ENCODE measurements around the gene UFM1.

Gene UFM1

GRCh38 chr13:38346764-38347163 is 2.9 kb upstream of the UFM1 start:
- no peaks in the 10 kb centered on the region for H3K9me3 ChIP-seq (ENCODE audit: control extremely low read depth in 1 of 5, control insufficient read depth in 4 of 5, insufficient read depth in 2 of 5, low read depth in 1 of 5, low read length in 4 of 5)
- no peaks in the 10 kb centered on the region for H3K27me3 ChIP-seq (replicated peaks in 2 of 5; ENCODE audit: control insufficient read depth in 4 of 5, insufficient read depth in 5 of 5, low read length in 4 of 5)
- no peak for DNase-seq
- no peak overlapping the region for H3K4me3 ChIP-seq (ENCODE audit: control insufficient read depth in 1 of 7, extremely low read depth in 1 of 7, insufficient read depth in 4 of 7, low read depth in 2 of 7, low read length in 6 of 7)
- H3K27ac ChIP-seq (ENCODE audit: insufficient read depth in 1 of 2, low read depth in 1 of 2, low read length in 2 of 2, poor library complexity in 1 of 2, severe bottlenecking in 2 of 2) = no peak overlapping the region
- peaks cover 9 to 23% (median 16%) of the 10 kb centered on the region in 4 experiments for H3K4me1 ChIP-seq (ENCODE audit: control extremely low read depth in 1 of 4, control insufficient read depth in 4 of 4, insufficient read depth in 4 of 4, low read length in 3 of 4)
- no peaks in the 10 kb centered on the region for H3K36me3 ChIP-seq (ENCODE audit: control insufficient read depth in 4 of 4, insufficient read depth in 4 of 4, low read length in 3 of 4)
- POLR2A ChIA-PET = no interaction called here
- WGBS (ENCODE audit: insufficient coverage) = 100% methylated on average over 1 of the region's 2 CpGs
- CTCF ChIA-PET = interaction anchor here (1.4 kb wide), 1 partner anchor 12 kb away, joined by 3 read pairs; no protein-coding TSS in a partner anchor

- H3K27ac ChIP-seq (ENCODE audit: insufficient read depth in 1 of 2, low read depth in 1 of 2, low read length in 2 of 2, poor library complexity in 1 of 2, severe bottlenecking in 2 of 2) = peak overlapping the region; percentile 97 to 99
- peak in 2 of 3 donors; percentile 20 to 22 for DNase-seq
- H3K27me3 ChIP-seq (replicated peaks in 2 of 5; ENCODE audit: control insufficient read depth in 4 of 5, insufficient read depth in 5 of 5, low read length in 4 of 5) = no peaks in the 10 kb centered on the region
- CTCF ChIA-PET = interaction anchor here (1.1 to 2.0 kb wide), 4 partner anchors 10 to 19 kb away, joined by 3 to 6 read pairs (median 6); no protein-coding TSS in a partner anchor
- H3K36me3 ChIP-seq (ENCODE audit: control insufficient read depth in 4 of 4, insufficient read depth in 4 of 4, low read length in 3 of 4) = peaks cover 0 to 7% (median under 1%) of the 10 kb centered on the region in 4 experiments
- H3K4me1 ChIP-seq (ENCODE audit: control extremely low read depth in 1 of 4, control insufficient read depth in 4 of 4, insufficient read depth in 4 of 4, low read length in 3 of 4) = peaks cover 9 to 23% (median 16%) of the 10 kb centered on the region in 4 experiments
- POLR2A ChIA-PET = interaction anchor here (0.6 kb wide), 2 partner anchors 12 to 1780 kb away, joined by 3 to 4 read pairs; no protein-coding TSS in a partner anchor
- peak overlapping the region in 6 of 7 experiments; percentile 92 to 98 (median 96) for H3K4me3 ChIP-seq (ENCODE audit: control insufficient read depth in 1 of 7, extremely low read depth in 1 of 7, insufficient read depth in 4 of 7, low read depth in 2 of 7, low read length in 6 of 7)
- 0% methylated on average over 1 of the region's 15 CpGs for WGBS (ENCODE audit: insufficient coverage)
- H3K9me3 ChIP-seq (ENCODE audit: control extremely low read depth in 1 of 5, control insufficient read depth in 4 of 5, insufficient read depth in 2 of 5, low read depth in 1 of 5, low read length in 4 of 5) = no peaks in the 10 kb centered on the region
Measured at GRCh38 chr13:38348861-38349389, 726 bp upstream of the UFM1 start.

- Histone ChIP-seq H3K4me3 (ENCODE audit: control insufficient read depth in 1 of 7, extremely low read depth in 1 of 7, insufficient read depth in 4 of 7, low read depth in 2 of 7, low read length in 6 of 7) (peak overlapping the region; percentile 80 to 98 (median 96)), H3K27me3 (replicated peaks in 2 of 5; ENCODE audit: control insufficient read depth in 4 of 5, insufficient read depth in 5 of 5, low read length in 4 of 5) (no peaks in the 10 kb centered on the region), H3K9me3 (ENCODE audit: control extremely low read depth in 1 of 5, control insufficient read depth in 4 of 5, insufficient read depth in 2 of 5, low read depth in 1 of 5, low read length in 4 of 5) (no peaks in the 10 kb centered on the region), H3K27ac (ENCODE audit: insufficient read depth in 1 of 2, low read depth in 1 of 2, low read length in 2 of 2, poor library complexity in 1 of 2, severe bottlenecking in 2 of 2) (peak overlapping the region; percentile 97 to 99), H3K4me1 (ENCODE audit: control extremely low read depth in 1 of 4, control insufficient read depth in 4 of 4, insufficient read depth in 4 of 4, low read length in 3 of 4) (peaks cover 9 to 23% (median 16%) of the 10 kb centered on the region in 4 experiments), H3K36me3 (ENCODE audit: control insufficient read depth in 4 of 4, insufficient read depth in 4 of 4, low read length in 3 of 4) (peaks cover 4 to 17% (median 9%) of the 10 kb centered on the region in 4 experiments)
- DNase-seq = peak; percentile 62 to 82 (median 73)
- 0% methylated on average over 15 of the region's 19 CpGs for WGBS (ENCODE audit: insufficient coverage)
- ChIA-PET POLR2A (no interaction called here), CTCF (interaction anchor here (1.1 to 1.5 kb wide), 3 partner anchors 9 to 67 kb away, joined by 3 to 6 read pairs (median 6); no protein-coding TSS in a partner anchor)
Measured at GRCh38 chr13:38350114-38350617, 515 bp downstream of the UFM1 start.

GRCh38 chr13:38355595-38356119 is 6.0 kb downstream of the UFM1 start:
- no CpG with 5 or more reads among the region's 3 CpGs for WGBS (ENCODE audit: insufficient coverage)
- H3K27ac ChIP-seq (ENCODE audit: insufficient read depth in 1 of 2, low read depth in 1 of 2, low read length in 2 of 2, poor library complexity in 1 of 2, severe bottlenecking in 2 of 2) = peak overlapping the region in 1 of 2 experiments; percentile 22
- H3K4me1 ChIP-seq (ENCODE audit: control extremely low read depth in 1 of 4, control insufficient read depth in 4 of 4, insufficient read depth in 4 of 4, low read length in 3 of 4) = peaks cover under 1 to 10% (median 7%) of the 10 kb centered on the region in 4 experiments
- no peaks in the 10 kb centered on the region for H3K27me3 ChIP-seq (replicated peaks in 2 of 5; ENCODE audit: control insufficient read depth in 4 of 5, insufficient read depth in 5 of 5, low read length in 4 of 5)
- H3K9me3 ChIP-seq (ENCODE audit: control extremely low read depth in 1 of 5, control insufficient read depth in 4 of 5, insufficient read depth in 2 of 5, low read depth in 1 of 5, low read length in 4 of 5) = no peaks in the 10 kb centered on the region
- ChIA-PET CTCF (interaction anchor here (1.0 kb wide), 1 partner anchor 36 kb away, joined by 3 read pairs; no protein-coding TSS in a partner anchor), POLR2A (no interaction called here)
- peaks cover 12 to 44% (median 22%) of the 10 kb centered on the region in 4 experiments for H3K36me3 ChIP-seq (ENCODE audit: control insufficient read depth in 4 of 4, insufficient read depth in 4 of 4, low read length in 3 of 4)
- no peak for DNase-seq
- H3K4me3 ChIP-seq (ENCODE audit: control insufficient read depth in 1 of 7, extremely low read depth in 1 of 7, insufficient read depth in 4 of 7, low read depth in 2 of 7, low read length in 6 of 7) = no peak overlapping the region

- Histone ChIP-seq H3K27me3 (replicated peaks in 2 of 5; ENCODE audit: control insufficient read depth in 4 of 5, insufficient read depth in 5 of 5, low read length in 4 of 5) (no peaks in the 10 kb centered on the region), H3K36me3 (ENCODE audit: control insufficient read depth in 4 of 4, insufficient read depth in 4 of 4, low read length in 3 of 4) (peaks cover 13 to 48% (median 32%) of the 10 kb centered on the region in 4 experiments), H3K4me3 (ENCODE audit: control insufficient read depth in 1 of 7, extremely low read depth in 1 of 7, insufficient read depth in 4 of 7, low read depth in 2 of 7, low read length in 6 of 7) (no peak overlapping the region), H3K9me3 (ENCODE audit: control extremely low read depth in 1 of 5, control insufficient read depth in 4 of 5, insufficient read depth in 2 of 5, low read depth in 1 of 5, low read length in 4 of 5) (no peaks in the 10 kb centered on the region), H3K4me1 (ENCODE audit: control extremely low read depth in 1 of 4, control insufficient read depth in 4 of 4, insufficient read depth in 4 of 4, low read length in 3 of 4) (peaks cover 0 to 3% (median 0%) of the 10 kb centered on the region in 4 experiments), H3K27ac (ENCODE audit: insufficient read depth in 1 of 2, low read depth in 1 of 2, low read length in 2 of 2, poor library complexity in 1 of 2, severe bottlenecking in 2 of 2) (no peak overlapping the region)
- POLR2A ChIA-PET = no interaction called here
- DNase-seq = no peak
- CTCF ChIA-PET = interaction anchor here (1.1 to 1.5 kb wide), 2 partner anchors 9 to 13 kb away, joined by 3 to 6 read pairs; partner anchors contain the start of gene UFM1
- 94% methylated on average over 3 of the region's 4 CpGs for WGBS (ENCODE audit: insufficient coverage)
Measured at GRCh38 chr13:38358684-38359083, 9.0 kb downstream of the UFM1 start.

GRCh38 chr13:38361542-38362262 is 12.1 kb downstream of the UFM1 start:
- H3K9me3 ChIP-seq (ENCODE audit: control extremely low read depth in 1 of 5, control insufficient read depth in 4 of 5, insufficient read depth in 2 of 5, low read depth in 1 of 5, low read length in 4 of 5) = no peaks in the 10 kb centered on the region
- CTCF ChIA-PET = interaction anchor here (1.1 to 2.2 kb wide), 3 partner anchors 12 to 15 kb away, joined by 4 to 6 read pairs (median 6); partner anchors contain the start of gene UFM1
- H3K36me3 ChIP-seq (ENCODE audit: control insufficient read depth in 4 of 4, insufficient read depth in 4 of 4, low read length in 3 of 4) = peaks cover 4 to 26% (median 20%) of the 10 kb centered on the region in 4 experiments
- no peaks in the 10 kb centered on the region for H3K27me3 ChIP-seq (replicated peaks in 2 of 5; ENCODE audit: control insufficient read depth in 4 of 5, insufficient read depth in 5 of 5, low read length in 4 of 5)
- 81% methylated on average over 3 of the region's 4 CpGs for WGBS (ENCODE audit: insufficient coverage)
- H3K27ac ChIP-seq (ENCODE audit: insufficient read depth in 1 of 2, low read depth in 1 of 2, low read length in 2 of 2, poor library complexity in 1 of 2, severe bottlenecking in 2 of 2) = no peak overlapping the region
- no peak overlapping the region for H3K4me3 ChIP-seq (ENCODE audit: control insufficient read depth in 1 of 7, extremely low read depth in 1 of 7, insufficient read depth in 4 of 7, low read depth in 2 of 7, low read length in 6 of 7)
- POLR2A ChIA-PET = no interaction called here
- peak in 2 of 3 donors; percentile 33 to 34 for DNase-seq
- H3K4me1 ChIP-seq (ENCODE audit: control extremely low read depth in 1 of 4, control insufficient read depth in 4 of 4, insufficient read depth in 4 of 4, low read length in 3 of 4) = peaks cover 0 to 17% (median 8%) of the 10 kb centered on the region in 4 experiments
